Inferior parietal cortex (tissue), 1 donor: ENCODE measurements around the gene VPS39.

Experiments
- DNase-seq: peaks from one replicate; pipeline ENCODE4 v3.0.0-alpha.2; 2016; ENCODE audit errors: extremely low spot score

VPS39 gene

DNA sequence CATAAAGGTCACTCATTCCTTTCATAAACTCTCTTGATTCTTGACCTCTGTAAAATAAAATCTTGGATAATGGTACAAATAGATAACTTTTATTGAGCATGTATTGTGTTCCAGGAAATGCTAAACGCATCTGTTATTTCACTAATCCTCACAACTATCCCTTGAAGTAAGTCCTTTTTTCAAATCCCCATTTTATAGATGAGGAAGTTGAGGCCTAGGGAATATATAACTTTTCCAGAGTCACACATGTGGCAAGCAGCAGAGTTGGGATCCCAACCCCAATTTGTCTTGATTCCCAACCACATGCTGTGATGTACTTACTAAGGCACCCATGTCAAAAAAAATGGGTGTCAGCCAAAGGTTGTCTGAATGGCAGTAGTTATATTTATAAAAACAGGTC lies 6.3 kb downstream of the VPS39 start:
- DNase-seq = no peak

- DNase-seq = no peak
Observed at GRCh38 chr15:42199126-42199525, 9.0 kb downstream of the VPS39 start.

- no peak for DNase-seq
Observed at GRCh38 chr15:42198516-42198915, 9.6 kb downstream of the VPS39 start.

GRCh38 chr15:42194513-42194912 lies 13.6 kb downstream of the VPS39 start:
- no peak for DNase-seq

GRCh38 chr15:42193383-42193782 lies 14.7 kb downstream of the VPS39 start:
- DNase-seq = no peak

- no peak for DNase-seq
Observed at GRCh38 chr15:42191610-42192346, 16.3 kb downstream of the VPS39 start.

DNA sequence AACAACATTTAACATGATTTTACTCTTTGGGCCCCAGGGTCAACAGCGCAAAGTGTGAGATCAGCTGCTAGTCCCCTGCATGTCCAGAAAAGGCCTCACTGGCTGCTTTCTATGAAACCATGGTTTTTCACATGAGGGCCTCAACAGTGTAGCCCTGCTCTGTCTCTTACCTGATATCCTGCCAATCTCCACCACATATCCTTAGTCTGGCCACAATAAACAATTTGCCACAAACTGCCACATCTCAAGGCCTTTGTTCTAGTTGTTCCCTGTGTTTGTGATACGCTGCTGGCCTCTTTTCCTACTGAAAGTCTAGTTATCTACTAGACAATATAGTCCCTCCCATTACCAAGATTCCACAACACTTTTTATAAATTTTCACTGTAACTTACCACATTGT lies 17.7 kb downstream of the VPS39 start:
- DNase-seq = no peak

DNA sequence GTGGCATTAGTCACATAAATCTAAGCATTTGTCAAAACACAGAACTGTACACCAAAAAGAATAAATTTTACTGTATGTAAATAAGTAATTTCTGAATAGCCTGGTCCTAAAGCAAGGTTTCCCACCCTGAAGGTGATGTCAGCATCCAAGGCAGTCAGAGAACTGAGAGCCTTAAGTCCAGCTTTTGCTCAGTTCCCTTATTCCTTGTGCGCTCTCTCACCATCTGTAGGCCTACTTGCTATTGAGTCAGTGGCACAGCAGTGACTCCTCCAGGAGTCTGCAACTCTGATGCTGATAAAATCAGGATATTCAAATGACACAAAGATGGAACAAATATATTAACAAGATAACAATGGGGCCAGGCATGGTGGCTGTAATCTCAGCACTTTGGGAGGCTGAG lies 22.3 kb downstream of the VPS39 start:
- no peak for DNase-seq

GRCh38 chr15:42184736-42185135 lies 23.4 kb downstream of the VPS39 start:
- no peak for DNase-seq

- DNase-seq = no peak
Observed at GRCh38 chr15:42184296-42184695, 23.8 kb downstream of the VPS39 start.

GRCh38 chr15:42182961-42183360 lies 25.1 kb downstream of the VPS39 start:
- no peak for DNase-seq

GRCh38 chr15:42182328-42182886 lies 25.7 kb downstream of the VPS39 start:
- no peak for DNase-seq

DNA sequence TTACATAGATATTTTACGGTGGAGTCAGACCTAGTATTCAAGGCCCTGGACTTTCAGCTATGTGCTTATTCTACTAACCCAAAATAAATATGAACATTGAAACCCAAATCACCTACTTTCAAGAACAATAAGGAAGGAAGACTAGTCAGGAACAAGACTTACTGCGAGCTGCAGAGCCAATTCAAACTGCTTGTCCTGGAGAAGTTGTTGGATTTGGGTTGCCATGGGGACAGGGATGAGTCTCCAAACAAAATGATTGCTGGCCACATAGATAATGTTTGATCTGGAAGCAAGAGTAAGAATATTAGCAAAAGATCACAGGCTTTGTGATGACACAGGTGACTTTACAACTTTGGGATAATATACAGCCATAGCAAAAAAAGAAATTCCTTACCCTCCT lies 30.0 kb downstream of the VPS39 start:
- DNase-seq = no peak

DNA sequence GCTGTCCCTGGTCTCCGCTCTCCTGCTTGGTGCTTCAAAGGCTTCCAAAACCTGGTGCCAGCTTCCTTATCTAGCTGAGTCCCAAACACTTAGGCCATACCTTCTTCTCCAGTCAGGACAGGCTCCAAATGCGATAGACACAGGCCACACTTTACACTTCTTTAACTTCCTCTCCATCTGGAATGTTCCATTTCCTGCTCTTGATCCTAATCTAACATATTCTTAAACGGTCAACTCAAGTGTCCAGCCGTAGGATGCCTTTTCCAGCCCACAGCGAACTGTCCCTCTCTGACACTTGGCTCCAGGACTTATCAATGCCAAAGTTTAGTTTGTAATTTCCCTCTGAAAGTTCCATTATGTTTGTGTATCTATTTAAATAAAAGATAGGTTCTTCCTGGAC lies 32.4 kb downstream of the VPS39 start:
- no peak for DNase-seq

DNA sequence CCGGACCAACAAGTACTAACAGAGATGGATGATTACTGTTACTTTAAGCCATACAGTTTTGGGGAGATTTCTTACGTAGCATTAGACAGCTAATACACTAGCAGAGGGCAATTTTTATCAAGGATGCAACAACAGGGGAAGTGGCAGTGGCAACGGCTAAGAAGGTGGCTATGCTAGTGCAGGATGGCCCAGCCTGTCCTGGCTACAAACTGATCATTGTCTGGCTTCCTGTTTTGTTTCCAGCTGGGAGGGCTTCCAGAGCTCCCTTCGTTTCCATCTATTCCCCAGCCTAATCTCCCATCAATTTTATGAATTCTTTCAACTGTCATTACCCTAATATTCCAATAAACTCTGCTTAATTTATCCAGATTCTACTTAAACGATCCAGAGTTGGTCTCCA lies 35.6 kb downstream of the VPS39 start:
- DNase-seq = no peak

- no peak for DNase-seq
Observed at GRCh38 chr15:42171795-42172194, 36.3 kb downstream of the VPS39 start.

GRCh38 chr15:42171122-42171521 lies 37.0 kb downstream of the VPS39 start:
- DNase-seq = no peak

GRCh38 chr15:42166225-42166940 lies 41.7 kb downstream of the VPS39 start:
- DNase-seq = no peak

DNA sequence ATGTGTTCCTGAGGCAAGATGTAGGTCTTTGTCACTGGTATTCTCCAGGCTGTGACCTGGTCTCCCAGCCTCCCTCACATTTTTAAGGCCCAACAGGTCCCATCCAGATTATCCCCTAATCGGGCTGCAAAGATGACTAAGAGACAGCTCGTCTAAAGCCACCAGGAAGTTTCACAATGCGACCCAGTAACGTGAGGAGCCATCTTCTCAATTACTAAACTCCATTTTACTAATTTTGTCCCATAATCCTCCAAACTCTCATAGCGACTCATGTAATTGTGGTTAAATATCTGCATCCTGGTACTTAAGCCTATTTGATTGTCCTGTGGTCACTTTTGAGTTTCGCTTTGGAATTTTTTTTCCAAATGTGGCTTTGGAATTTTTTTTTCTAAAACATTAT lies 43.0 kb downstream of the VPS39 start:
- no peak for DNase-seq

DNA sequence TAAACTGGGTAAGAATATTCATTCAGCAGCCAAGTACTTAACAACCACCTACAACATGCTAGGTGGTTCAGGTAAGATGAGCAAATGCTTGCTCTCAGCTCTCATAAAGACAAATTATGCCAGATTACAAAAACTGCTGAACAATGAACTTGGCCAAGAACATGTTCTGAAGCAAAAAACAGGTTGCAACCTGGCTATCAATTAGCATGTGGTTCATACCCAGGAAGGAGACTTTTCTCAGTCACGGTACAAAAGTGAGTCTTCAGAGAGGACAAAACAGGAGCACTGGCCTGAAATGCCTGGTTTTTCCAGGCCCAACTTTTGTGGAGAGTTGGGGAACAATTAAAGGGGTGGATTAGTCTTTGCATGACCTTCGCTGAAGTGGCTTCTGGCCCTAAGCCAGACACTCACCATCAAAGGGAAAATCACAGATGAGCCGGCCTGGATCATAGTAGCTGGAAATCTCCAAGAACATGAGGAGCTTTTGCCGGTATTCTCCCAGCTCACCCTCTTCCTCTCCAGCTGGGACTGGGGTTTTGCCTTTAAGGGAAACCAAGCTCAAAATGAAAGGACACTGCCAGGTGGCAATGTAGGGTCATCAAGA lies 44.1 kb downstream of the VPS39 start:
- no peak for DNase-seq

DNA sequence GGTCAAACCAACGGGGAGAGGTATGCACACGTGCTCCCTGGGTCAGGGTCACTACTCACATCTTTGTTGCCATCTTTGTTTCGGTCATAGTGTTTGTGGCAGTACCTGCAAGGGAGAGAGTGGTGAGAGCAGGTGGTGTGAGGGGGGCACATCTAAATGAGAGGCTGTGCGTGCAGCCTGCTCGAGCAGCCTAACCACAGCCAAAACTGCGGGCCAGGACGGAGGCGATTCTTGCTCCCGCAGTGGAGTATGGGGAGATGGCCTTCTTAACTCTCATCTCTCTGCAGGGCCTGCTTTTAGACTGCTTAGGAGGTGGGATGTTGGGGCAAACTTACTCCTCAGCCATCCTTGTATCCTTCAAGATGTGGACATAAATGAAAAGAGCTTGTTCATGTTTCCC lies 44.8 kb downstream of the VPS39 start:
- DNase-seq = no peak

- no peak for DNase-seq
Observed at GRCh38 chr15:42160136-42160535, 48.0 kb downstream of the VPS39 start.
